SK-N-SH (cell line): ENCODE measurements around the gene TFPI. TPM values are rescaled to one million over a fixed set of nuclear protein-coding genes. Genes with fewer than 3 reads are reported as not detected.

Experiments used
- CTCF ChIA-PET: fragments of 300-600, 350-600 bp; formaldehyde crosslinking; extraction: SDS; loops from one replicate; lab custom pipeline; 2021; lab: Yijun Ruan, JAX
- POLR2A ChIA-PET: fragments of 350-600 bp; sonication (Branson Sonifier 250); formaldehyde crosslinking; extraction: SDS; loops from one replicate; lab custom pipeline; 2020; ENCODE audit warnings: antibody characterized with exemption, inconsistent platforms; lab: Yijun Ruan, JAX
- DNase-seq: peaks from one replicate; pipeline ENCODE4 v3.0.0; 2012
- H2AFZ ChIP-seq: fragments of 200-600 bp; sonication (generic); 2 replicates; pipeline ENCODE4 v1.8.1; 2016; ENCODE audit warnings: antibody characterized with exemption, mild to moderate bottlenecking, low read depth
- H3F3A ChIP-seq: fragments of 200-600 bp; sonication (generic); replicated peaks from 2 replicates; pipeline ENCODE3; 2016; ENCODE audit warnings: antibody characterized with exemption, mild to moderate bottlenecking; ENCODE audit not compliant: insufficient read depth
- H3K27ac ChIP-seq, 2 experiments: fragments of 200-500 bp in 1 of 2; fragments of 200-600 bp in 1 of 2; sonication (Bioruptor generic) in 1 of 2; sonication (generic), shearing (Covaris generic) in 1 of 2; 2 replicates each; pipeline versions ENCODE4 v1.5.1 to v1.6.1; 2014 to 2016; ENCODE audit warnings: low read depth in 2 of 2, inconsistent platforms in 1 of 2, low read length in 1 of 2, mild to moderate bottlenecking in 1 of 2, mixed read lengths in 1 of 2
- H3K27me3 ChIP-seq: fragments of 200-600 bp; sonication (generic), shearing (Covaris generic); 2 replicates; pipeline ENCODE4 v1.6.1; 2016; ENCODE audit warnings: mixed run types; ENCODE audit not compliant: insufficient read depth
- H3K36me3 ChIP-seq, 2 experiments: fragments of 200-500 bp in 1 of 2; fragments of 200-600 bp in 1 of 2; sonication (Bioruptor generic) in 1 of 2; sonication (generic) in 1 of 2; replicated peaks in 1 of 2; 2 replicates each; pipeline versions ENCODE3 to v1.5.1; 2014 to 2016; ENCODE audit warnings: low read length in 1 of 2, mild to moderate bottlenecking in 1 of 2; ENCODE audit not compliant: insufficient read depth in 2 of 2, control insufficient read depth in 1 of 2
- H3K4me1 ChIP-seq, 2 experiments: fragments of 200-500 bp in 1 of 2; fragments of 200-600 bp in 1 of 2; sonication (Bioruptor generic) in 1 of 2; sonication (generic), shearing (Covaris generic) in 1 of 2; 2 replicates each; pipeline versions ENCODE4 v1.5.1 to v1.6.1; 2014 to 2016; ENCODE audit warnings: low read depth in 1 of 2, low read length in 1 of 2, mixed run types in 1 of 2; ENCODE audit not compliant: insufficient read depth in 2 of 2, control insufficient read depth in 1 of 2
- H3K4me2 ChIP-seq: fragments of 200-600 bp; sonication (generic), shearing (Covaris generic); 2 replicates; pipeline ENCODE4 v1.6.1; 2017; ENCODE audit warnings: mixed run types
- H3K4me3 ChIP-seq, 2 experiments: fragments of 200-500 bp in 1 of 2; fragments of 200-600 bp in 1 of 2; sonication (Bioruptor generic) in 1 of 2; sonication (generic), shearing (Covaris generic) in 1 of 2; 2 replicates each; pipeline versions ENCODE4 v1.5.1 to v1.8.1; 2014 to 2016; ENCODE audit warnings: low read depth in 2 of 2, inconsistent platforms in 1 of 2, low read length in 1 of 2, mild to moderate bottlenecking in 1 of 2, mixed read lengths in 1 of 2, moderate library complexity in 1 of 2
- H3K79me2 ChIP-seq: fragments of 200-600 bp; sonication (generic); 2 replicates; pipeline ENCODE4 v1.8.1; 2017; ENCODE audit warnings: mild to moderate bottlenecking; ENCODE audit not compliant: insufficient read depth
- H3K9ac ChIP-seq: fragments of 200-600 bp; sonication (generic); 2 replicates; pipeline ENCODE4 v1.6.1; 2017; ENCODE audit warnings: mixed run types
- H3K9me2 ChIP-seq: fragments of 200-600 bp; sonication (generic); 2 replicates; pipeline ENCODE4 v1.6.1; 2017; ENCODE audit warnings: mixed run types
- H3K9me3 ChIP-seq: fragments of 200-600 bp; sonication (generic); 2 replicates; pipeline ENCODE4 v1.6.1; 2017; ENCODE audit warnings: mixed run types, mild to moderate bottlenecking, moderate library complexity
- H4K20me1 ChIP-seq: fragments of 200-600 bp; sonication (generic); 2 replicates; pipeline ENCODE4 v1.6.1; 2017; ENCODE audit warnings: mild to moderate bottlenecking, mixed run types; ENCODE audit not compliant: insufficient read depth
- CTCF ChIP-seq: fragments of 200-600 bp; sonication (generic); IDR thresholded peaks from 2 replicates; pipeline ENCODE4 v1.6.1; 2017; ENCODE audit warnings: antibody characterized with exemption, mild to moderate bottlenecking, moderate library complexity
- ELF1 ChIP-seq: IDR thresholded peaks from 2 replicates; pipeline ENCODE4 v1.4.0; 2012
- FOSL2 ChIP-seq: IDR thresholded peaks from 2 replicates; pipeline ENCODE4 v1.4.0; 2012; ENCODE audit warnings: low read depth, mild to moderate bottlenecking, moderate library complexity, borderline replicate concordance
- FOXM1 ChIP-seq: IDR thresholded peaks from 2 replicates; pipeline ENCODE4 v1.4.0; 2012; ENCODE audit warnings: low read depth, mild to moderate bottlenecking
- GABPA ChIP-seq: IDR thresholded peaks from 2 replicates; pipeline ENCODE4 v1.4.0; 2012; ENCODE audit warnings: low read depth, mild to moderate bottlenecking
- MAX ChIP-seq: IDR thresholded peaks from 2 replicates; pipeline ENCODE4 v1.4.0; 2012; ENCODE audit warnings: low read depth
- MEF2A ChIP-seq: IDR thresholded peaks from 2 replicates; pipeline ENCODE4 v1.4.0; 2012; ENCODE audit warnings: low read depth, borderline replicate concordance
- POLR2AphosphoS5 ChIP-seq: IDR thresholded peaks from 2 replicates; pipeline ENCODE4 v1.6.1; 2012; ENCODE audit warnings: low read depth, low read length
- RAD21 ChIP-seq: IDR thresholded peaks from 2 replicates; pipeline ENCODE4 v1.6.1; 2012; ENCODE audit warnings: mild to moderate bottlenecking, low read length
- RFX5 ChIP-seq: IDR thresholded peaks from 2 replicates; pipeline ENCODE4 v1.6.1; 2012; ENCODE audit warnings: mild to moderate bottlenecking, improper control_type of control experiment, low read length
- TEAD4 ChIP-seq: IDR thresholded peaks from 2 replicates; pipeline ENCODE4 v1.4.0; 2012; ENCODE audit warnings: mild to moderate bottlenecking, borderline replicate concordance; ENCODE audit not compliant: insufficient read depth
- USF2 ChIP-seq: fragments of 150-350 bp; IDR thresholded peaks from 2 replicates; pipeline ENCODE4 v1.6.1; 2017; ENCODE audit warnings: antibody characterized with exemption, low read length, low read depth, borderline replicate concordance
- ZBTB33 ChIP-seq: IDR thresholded peaks from 2 replicates; pipeline ENCODE4 v1.4.0; 2012; ENCODE audit warnings: low read depth, borderline replicate concordance
- polyA plus RNA-seq, 3 experiments: library from polyadenylated mRNA; depleted of rRNA; stranded (reverse); fragments of >200 nt; gene quantifications; 2 replicates each; pipeline ENCODE4 v1.2.3, GENCODE V29; 2012
- TF ChIP-seq, protein P1 (sequence below): IDR thresholded peaks from 2 replicates; pipeline ENCODE4; 2012

The TFPI gene
- polyA plus RNA-seq, 1 of the 3 experiments (the other 2 are of a cell fraction) = 2.1 TPM

- H3F3A ChIP-seq = peaks cover 5% of the 10 kb centered on the region
- H3K9ac ChIP-seq = no peak overlapping the region
- H3K27ac ChIP-seq = no peak overlapping the region
- no peak overlapping the region for H3K4me3 ChIP-seq
- TF ChIP-seq FOXM1 (no peak), MEF2A (no peak), ZBTB33 (no peak), POLR2AphosphoS5 (no peak), USF2 (no peak), MAX (no peak), FOSL2 (no peak), GABPA (no peak), ELF1 (no peak), TEAD4 (no peak), RFX5 (no peak), CTCF (no peak), RAD21 (no peak)
- TF ChIP-seq, protein P1, sequence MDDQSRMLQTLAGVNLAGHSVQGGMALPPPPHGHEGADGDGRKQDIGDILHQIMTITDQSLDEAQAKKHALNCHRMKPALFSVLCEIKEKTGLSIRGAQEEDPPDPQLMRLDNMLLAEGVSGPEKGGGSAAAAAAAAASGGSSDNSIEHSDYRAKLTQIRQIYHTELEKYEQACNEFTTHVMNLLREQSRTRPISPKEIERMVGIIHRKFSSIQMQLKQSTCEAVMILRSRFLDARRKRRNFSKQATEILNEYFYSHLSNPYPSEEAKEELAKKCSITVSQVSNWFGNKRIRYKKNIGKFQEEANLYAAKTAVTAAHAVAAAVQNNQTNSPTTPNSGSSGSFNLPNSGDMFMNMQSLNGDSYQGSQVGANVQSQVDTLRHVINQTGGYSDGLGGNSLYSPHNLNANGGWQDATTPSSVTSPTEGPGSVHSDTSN = no peak
- H3K9me2 ChIP-seq = no peaks in the 10 kb centered on the region; the same call in 1 of the 2 replicates
- no peak overlapping the region for H3K4me2 ChIP-seq
- ChIA-PET POLR2A (no interaction called here), CTCF (interaction anchor here (0.9 to 1.4 kb wide), 3 partner anchors 14 to 95 kb away, joined by 4 to 7 read pairs (median 6); no protein-coding TSS in a partner anchor)
- H3K27me3 ChIP-seq = no peaks in the 10 kb centered on the region
- no peaks in the 10 kb centered on the region for H3K79me2 ChIP-seq
- DNase-seq = no peak
- no peaks in the 10 kb centered on the region for H3K36me3 ChIP-seq
- no peak overlapping the region for H2AFZ ChIP-seq
- H3K9me3 ChIP-seq = 0 out of 2 replicates have a peak, but pooled peaks cover 4% of the 10 kb centered on the region
- no peaks in the 10 kb centered on the region for H4K20me1 ChIP-seq
- no peaks in the 10 kb centered on the region; a peak in 1 of 4 replicates for H3K4me1 ChIP-seq
Observed at GRCh38 chr2:187486241-187486640, 68.0 kb downstream of the TFPI start.
